Heart left ventricle (tissue), 16 donors: ENCODE measurements around the gene AFF1. TPM values are rescaled to one million over a fixed set of nuclear protein-coding genes. Genes with fewer than 3 reads are reported as not detected.
"Not testable (repeated sequence)": the region's sequence is repeated elsewhere in the genome, so short reads cannot be mapped to it uniquely, and the experiment has no call there.

Experiments
- ATAC-seq, 4 donors: fragments of 200-7000 bp; cut with Tn5 transposase; one replicate each; pipeline ENCODE4 v1.9.1; 2020 to 2022; ENCODE audit warnings: moderate library complexity in 4 of 4, mild to moderate bottlenecking in 3 of 4, moderate number of reproducible peaks in 1 of 4
- DNase-seq, 5 donors: peaks; one replicate each; pipeline ENCODE4 v3.0.0-alpha.2; 2020
- H3K27ac ChIP-seq, 12 donors: fragments of 200-600 bp; sonication (generic) in 4 of 12; one replicate each; pipeline versions ENCODE4 v1.5.0 to v1.8.0; 2016 to 2022; ENCODE audit warnings: mild to moderate bottlenecking in 2 of 12
- H3K27me3 ChIP-seq, 9 donors: fragments of 200-600 bp; sonication (generic) in 2 of 9; one replicate each; pipeline versions ENCODE4 v1.5.1 to v1.8.0; 2016 to 2022; ENCODE audit warnings: mild to moderate bottlenecking in 3 of 9
- H3K36me3 ChIP-seq, 9 donors: fragments of 200-600 bp; sonication (generic) in 2 of 9; one replicate each; pipeline versions ENCODE4 v1.5.0 to v1.8.0; 2018 to 2022; ENCODE audit warnings: mild to moderate bottlenecking in 2 of 9
- H3K4me1 ChIP-seq, 12 donors: fragments of 200-600 bp; sonication (generic) in 4 of 12; one replicate each; pipeline versions ENCODE4 v1.5.0 to v1.8.0; 2016 to 2022; ENCODE audit warnings: mild to moderate bottlenecking in 3 of 12
- H3K4me3 ChIP-seq, 12 donors: fragments of 200-600 bp; sonication (generic) in 4 of 12; one replicate each; pipeline versions ENCODE4 v1.5.0 to v1.8.0; 2017 to 2022; ENCODE audit warnings: mild to moderate bottlenecking in 9 of 12, moderate library complexity in 4 of 12
- H3K9me3 ChIP-seq, 12 donors: fragments of 200-600 bp; sonication (generic) in 4 of 12; one replicate each; pipeline versions ENCODE4 v1.5.0 to v1.8.0; 2016 to 2022; ENCODE audit warnings: mild to moderate bottlenecking in 1 of 12
- POLR2A ChIP-seq, 2 donors: fragments of 450-650 bp; IDR thresholded peaks; one replicate each; pipeline ENCODE4 v1.6.1; 2017; ENCODE audit warnings: antibody characterized with exemption in 2 of 2, mild to moderate bottlenecking in 2 of 2, moderate library complexity in 2 of 2
- WGBS, 4 donors: extraction: QIAGEN DNeasy Blood & Tissue Kit in 2 of 4; methylation state at CpG; one replicate each; pipeline versions ENCODE4 v1.1.5 to v1.1.7; 2013 to 2018; 5-methylcytosine and 5-hydroxymethylcytosine counted together
- intact Hi-C, 10 donors: fragments of 100-400 bp; cut with DNase I; formaldehyde crosslinking; loops; one replicate each; pipeline versions ENCODE4 v1.11.1 to v1.14.2; 2022
- polyA plus RNA-seq, 2 donors: library from polyadenylated mRNA; stranded (reverse); fragments of 200-250 nt; gene quantifications; one replicate each; pipeline ENCODE4 v1.2.3, GENCODE V29; 2013
- total RNA-seq, 9 donors: library from RNA; depleted of rRNA in 2 of 9; stranded (reverse); fragments of >200 nt in 2 of 9; fragmentation: NEBNext Ultra II Directional in 3 of 9; extraction: Animal tissue kit (Norgen Biotek cat#: 25700) in 3 of 9; gene quantifications; one replicate each; pipeline versions ENCODE4 v1.1.0 to v1.2.4, GENCODE V29; 2016 to 2023
- TF ChIP-seq, protein P1 (sequence below), 12 donors: fragments of 200-600 bp; sonication (generic) in 4 of 12; IDR thresholded peaks; one replicate each; pipeline versions ENCODE4 v1.5.0 to v1.8.0; 2018 to 2022; ENCODE audit warnings: antibody characterized with exemption in 12 of 12, mild to moderate bottlenecking in 5 of 12
- donor health status: ischemic (EF 13 %, LVEDD 7.1; RV severe dilation, severe dysfunction).
- donor health status: healthy with polysubstance abuse.
- donor health status: DM: no; HTN: yes; CAD: no.
- donor health status: DM: no; HTN: no; CAD: no.
- donor health status: ischemic (EF 25% LVEDD 6.9; RV normal size, moderate dysfunction).
- donor health status: ischemic (EF 25% LVEDD 5.7; RV mildly dilated, moderate dysfunction).
- donor health status: healthy.
- donor health status: DM: yes; HTN: yes; CAD: no.
- donor health status: ischemic (EF 35%, LVEDD 5.7; RV mildly dilated, moderate dysfunction).
- donor health status: nonischemic (EF 11% LVEDD 7.7; RV severe dilation, severe dysfunction).
- donor health status: DM: yes; HTN: yes; CAD: no.
- donor health status: PGD.
- donor health status: ischemic (EF 29% LVEDD 5.4; RV normal size, mild dysfunction).
- donor health status: nonischemic (EF 23%, LVEDD 6.1; RV moderate dilation, normal function).

The AFF1 gene
- total and polyA plus RNA-seq, 11 donors = 51.8 to 96.5 (median 72.8) TPM

GRCh38 chr4:86981789-86982188, 47.0 kb downstream of the AFF1 start:
- peak; percentile 22 to 80 (median 64) for ATAC-seq
- intact Hi-C loops = loop anchor here in 1 of 10 donors (5.0 kb wide), 1 partner anchor 34 kb away; no protein-coding TSS in a partner anchor
- Histone ChIP-seq H3K36me3 (no peaks in the 10 kb centered on the region), H3K4me1 (peaks cover 0 to 29% (median 0%) of the 10 kb centered on the region in 12 donors), H3K27ac (peak overlapping the region in 2 of 12 donors; percentile 42 to 87), H3K4me3 (no peak overlapping the region), H3K27me3 (no peaks in the 10 kb centered on the region), H3K9me3 (no peaks in the 10 kb centered on the region)
- TF ChIP-seq POLR2A (IDR thresholded peaks at IDR 0.05) = no peak
- TF ChIP-seq, protein P1, sequence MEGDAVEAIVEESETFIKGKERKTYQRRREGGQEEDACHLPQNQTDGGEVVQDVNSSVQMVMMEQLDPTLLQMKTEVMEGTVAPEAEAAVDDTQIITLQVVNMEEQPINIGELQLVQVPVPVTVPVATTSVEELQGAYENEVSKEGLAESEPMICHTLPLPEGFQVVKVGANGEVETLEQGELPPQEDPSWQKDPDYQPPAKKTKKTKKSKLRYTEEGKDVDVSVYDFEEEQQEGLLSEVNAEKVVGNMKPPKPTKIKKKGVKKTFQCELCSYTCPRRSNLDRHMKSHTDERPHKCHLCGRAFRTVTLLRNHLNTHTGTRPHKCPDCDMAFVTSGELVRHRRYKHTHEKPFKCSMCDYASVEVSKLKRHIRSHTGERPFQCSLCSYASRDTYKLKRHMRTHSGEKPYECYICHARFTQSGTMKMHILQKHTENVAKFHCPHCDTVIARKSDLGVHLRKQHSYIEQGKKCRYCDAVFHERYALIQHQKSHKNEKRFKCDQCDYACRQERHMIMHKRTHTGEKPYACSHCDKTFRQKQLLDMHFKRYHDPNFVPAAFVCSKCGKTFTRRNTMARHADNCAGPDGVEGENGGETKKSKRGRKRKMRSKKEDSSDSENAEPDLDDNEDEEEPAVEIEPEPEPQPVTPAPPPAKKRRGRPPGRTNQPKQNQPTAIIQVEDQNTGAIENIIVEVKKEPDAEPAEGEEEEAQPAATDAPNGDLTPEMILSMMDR (IDR thresholded peaks at IDR 0.05) = no peak
- 67 to 88% (median 80%) methylated on average over 5 of the region's 5 CpGs for WGBS, 4 donors
- no peak for DNase-seq

DNA sequence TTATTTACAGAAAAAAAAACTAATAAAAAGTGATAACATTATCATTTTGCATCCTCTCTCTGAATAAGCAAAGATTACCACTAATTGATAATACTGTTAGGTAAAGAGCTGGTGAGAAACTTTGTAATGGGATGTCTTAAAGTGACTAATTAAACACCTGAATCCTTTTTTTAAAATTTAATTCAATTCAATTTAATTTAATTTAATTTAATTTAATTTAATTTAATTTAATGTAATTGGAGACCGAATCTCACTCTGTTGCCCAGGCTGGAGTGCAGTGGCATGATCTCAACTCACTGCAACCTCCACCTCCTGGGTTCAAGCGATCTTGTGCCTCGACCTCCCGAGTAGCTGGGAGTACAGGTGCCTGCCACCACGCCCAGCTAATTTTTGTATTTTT, 51.0 kb downstream of the AFF1 start:
- H3K4me3 ChIP-seq, H3K36me3 ChIP-seq, DNase-seq, intact Hi-C loops, ATAC-seq, H3K9me3 ChIP-seq, H3K27me3 ChIP-seq, H3K27ac ChIP-seq: not testable (repeated sequence)
- H3K4me1 ChIP-seq = peaks cover 0 to 18% (median 0%) of the 10 kb centered on the region in 12 donors
- 97 to 98% (median 98%) methylated on average over 5 of the region's 5 CpGs for WGBS, 4 donors

- intact Hi-C loops, ATAC-seq, H3K4me3 ChIP-seq, H3K9me3 ChIP-seq, H3K4me1 ChIP-seq, H3K36me3 ChIP-seq, DNase-seq, H3K27ac ChIP-seq, H3K27me3 ChIP-seq: not testable (repeated sequence)
- WGBS, 4 donors = 97 to 100% (median 98%) methylated on average over 3 of the region's 3 CpGs
Measured at GRCh38 chr4:86989658-86990057, 54.8 kb downstream of the AFF1 start.

DNA sequence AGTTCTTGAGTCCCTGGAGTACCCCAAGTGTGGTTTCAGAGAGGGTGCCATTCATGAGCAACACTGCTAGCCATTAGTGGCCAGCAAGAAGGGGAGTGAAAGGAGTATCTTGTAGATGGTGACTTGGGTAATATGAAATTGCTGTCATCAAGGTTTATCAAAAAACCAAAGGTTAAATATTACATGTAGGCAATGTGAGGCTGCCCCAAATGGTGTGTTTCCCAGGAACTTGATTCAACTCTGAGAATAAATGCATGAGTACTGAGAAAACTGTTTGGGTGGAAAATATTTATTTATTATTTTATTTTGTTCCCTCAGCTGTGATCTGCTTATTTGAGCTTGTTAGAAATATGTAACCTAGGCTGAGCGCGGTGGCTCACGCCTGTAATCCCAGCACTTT, 55.7 kb downstream of the AFF1 start:
- WGBS, 4 donors = 97 to 100% (median 98%) methylated on average over 3 of the region's 3 CpGs
- H3K27ac ChIP-seq = no peak overlapping the region
- TF ChIP-seq, protein P1 (IDR thresholded peaks at IDR 0.05) = no peak
- TF ChIP-seq POLR2A (IDR thresholded peaks at IDR 0.05) = no peak
- intact Hi-C loops = no loop called here
- H3K36me3 ChIP-seq = peaks cover 0 to 8% (median 0%) of the 10 kb centered on the region in 9 donors
- no peaks in the 10 kb centered on the region for H3K27me3 ChIP-seq
- no peak for DNase-seq
- H3K4me3 ChIP-seq = no peak overlapping the region
- peaks cover 0 to 12% (median 6%) of the 10 kb centered on the region in 12 donors for H3K4me1 ChIP-seq
- no peaks in the 10 kb centered on the region for H3K9me3 ChIP-seq
- no peak for ATAC-seq

- H3K4me1 ChIP-seq = peaks cover 0 to 12% (median 6%) of the 10 kb centered on the region in 12 donors
- DNase-seq (no peak), ATAC-seq (no peak)
- intact Hi-C loops = no loop called here
- no peak overlapping the region for H3K27ac ChIP-seq
- WGBS, 4 donors = 42 to 60% (median 53%) methylated on average over 1 of the region's 1 CpG
- H3K36me3 ChIP-seq = peaks cover 0 to 8% (median 0%) of the 10 kb centered on the region in 9 donors
- TF ChIP-seq POLR2A (IDR thresholded peaks at IDR 0.05) = no peak
- TF ChIP-seq, protein P1 (IDR thresholded peaks at IDR 0.05) = no peak
- no peaks in the 10 kb centered on the region for H3K27me3 ChIP-seq
- H3K9me3 ChIP-seq = no peaks in the 10 kb centered on the region
- no peak overlapping the region for H3K4me3 ChIP-seq
Measured at GRCh38 chr4:86991994-86992393, 57.2 kb downstream of the AFF1 start.
